ENCODE data around the gene BASP1.
A peak's percentile ranks its signal among the peaks of the same experiment; 100 is the strongest.

The BASP1 gene

DNA sequence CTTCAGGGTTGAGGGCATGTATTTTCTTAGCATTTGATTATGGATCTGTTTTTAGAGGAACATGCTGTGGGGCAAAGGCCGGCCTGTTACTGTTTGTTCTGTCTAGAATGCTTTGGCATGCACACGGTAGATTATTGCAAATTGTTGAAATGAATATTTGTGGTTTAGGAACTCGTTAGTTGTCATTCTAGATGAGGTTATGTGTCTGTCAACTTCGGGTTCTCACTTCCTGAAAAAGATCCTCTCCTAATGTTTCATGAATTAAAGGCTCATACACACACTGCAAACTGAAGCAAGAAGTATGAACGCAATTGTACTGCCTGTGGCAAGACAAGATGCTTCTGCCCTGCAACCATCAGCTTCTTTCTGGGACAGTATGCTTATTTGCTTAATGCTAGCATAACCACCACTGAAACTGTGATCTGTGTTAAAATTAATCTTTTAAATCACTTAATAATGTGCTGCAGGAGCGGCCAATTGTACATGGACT is 99.6 kb downstream of the BASP1 start (continued):
- TF ChIP-seq, protein P1, sequence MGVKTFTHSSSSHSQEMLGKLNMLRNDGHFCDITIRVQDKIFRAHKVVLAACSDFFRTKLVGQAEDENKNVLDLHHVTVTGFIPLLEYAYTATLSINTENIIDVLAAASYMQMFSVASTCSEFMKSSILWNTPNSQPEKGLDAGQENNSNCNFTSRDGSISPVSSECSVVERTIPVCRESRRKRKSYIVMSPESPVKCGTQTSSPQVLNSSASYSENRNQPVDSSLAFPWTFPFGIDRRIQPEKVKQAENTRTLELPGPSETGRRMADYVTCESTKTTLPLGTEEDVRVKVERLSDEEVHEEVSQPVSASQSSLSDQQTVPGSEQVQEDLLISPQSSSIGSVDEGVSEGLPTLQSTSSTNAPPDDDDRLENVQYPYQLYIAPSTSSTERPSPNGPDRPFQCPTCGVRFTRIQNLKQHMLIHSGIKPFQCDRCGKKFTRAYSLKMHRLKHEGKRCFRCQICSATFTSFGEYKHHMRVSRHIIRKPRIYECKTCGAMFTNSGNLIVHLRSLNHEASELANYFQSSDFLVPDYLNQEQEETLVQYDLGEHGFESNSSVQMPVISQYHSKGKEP (tag by site-specific recombination; IDR thresholded peaks at IDR 0.05): peak; percentile 94
- no peak for TF ChIP-seq ZNF658 (tag by site-specific recombination; IDR thresholded peaks at IDR 0.05)
- TF ChIP-seq ZNF398 (tag by site-specific recombination; IDR thresholded peaks at IDR 0.05): no peak
- TF ChIP-seq ZNF670 (tag by site-specific recombination; IDR thresholded peaks at IDR 0.05; ENCODE audit: low read depth): no peak
- TF ChIP-seq ZNF48 (tag by site-specific recombination; IDR thresholded peaks at IDR 0.05): no peak
- TF ChIP-seq, protein P2, sequence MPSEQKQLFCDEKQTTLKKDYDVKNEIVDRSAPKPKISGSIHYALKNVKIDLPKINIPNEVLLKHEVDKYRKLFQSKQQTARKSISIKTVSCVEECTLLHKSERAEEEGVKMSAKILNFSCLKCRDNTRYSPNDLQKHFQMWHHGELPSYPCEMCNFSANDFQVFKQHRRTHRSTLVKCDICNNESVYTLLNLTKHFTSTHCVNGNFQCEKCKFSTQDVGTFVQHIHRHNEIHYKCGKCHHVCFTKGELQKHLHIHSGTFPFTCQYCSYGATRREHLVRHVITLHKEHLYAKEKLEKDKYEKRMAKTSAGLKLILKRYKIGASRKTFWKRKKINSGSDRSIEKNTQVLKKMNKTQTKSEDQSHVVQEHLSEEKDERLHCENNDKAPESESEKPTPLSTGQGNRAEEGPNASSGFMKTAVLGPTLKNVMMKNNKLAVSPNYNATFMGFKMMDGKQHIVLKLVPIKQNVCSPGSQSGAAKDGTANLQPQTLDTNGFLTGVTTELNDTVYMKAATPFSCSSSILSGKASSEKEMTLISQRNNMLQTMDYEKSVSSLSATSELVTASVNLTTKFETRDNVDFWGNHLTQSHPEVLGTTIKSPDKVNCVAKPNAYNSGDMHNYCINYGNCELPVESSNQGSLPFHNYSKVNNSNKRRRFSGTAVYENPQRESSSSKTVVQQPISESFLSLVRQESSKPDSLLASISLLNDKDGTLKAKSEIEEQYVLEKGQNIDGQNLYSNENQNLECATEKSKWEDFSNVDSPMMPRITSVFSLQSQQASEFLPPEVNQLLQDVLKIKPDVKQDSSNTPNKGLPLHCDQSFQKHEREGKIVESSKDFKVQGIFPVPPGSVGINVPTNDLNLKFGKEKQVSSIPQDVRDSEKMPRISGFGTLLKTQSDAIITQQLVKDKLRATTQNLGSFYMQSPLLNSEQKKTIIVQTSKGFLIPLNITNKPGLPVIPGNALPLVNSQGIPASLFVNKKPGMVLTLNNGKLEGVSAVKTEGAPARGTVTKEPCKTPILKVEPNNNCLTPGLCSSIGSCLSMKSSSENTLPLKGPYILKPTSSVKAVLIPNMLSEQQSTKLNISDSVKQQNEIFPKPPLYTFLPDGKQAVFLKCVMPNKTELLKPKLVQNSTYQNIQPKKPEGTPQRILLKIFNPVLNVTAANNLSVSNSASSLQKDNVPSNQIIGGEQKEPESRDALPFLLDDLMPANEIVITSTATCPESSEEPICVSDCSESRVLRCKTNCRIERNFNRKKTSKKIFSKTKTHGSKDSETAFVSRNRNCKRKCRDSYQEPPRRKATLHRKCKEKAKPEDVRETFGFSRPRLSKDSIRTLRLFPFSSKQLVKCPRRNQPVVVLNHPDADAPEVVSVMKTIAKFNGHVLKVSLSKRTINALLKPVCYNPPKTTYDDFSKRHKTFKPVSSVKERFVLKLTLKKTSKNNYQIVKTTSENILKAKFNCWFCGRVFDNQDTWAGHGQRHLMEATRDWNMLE (tag by site-specific recombination; conservative IDR thresholded peaks at IDR 0.05; ENCODE audit: low read depth): no peak
- no peak for TF ChIP-seq ZNF707 (tag by site-specific recombination; IDR thresholded peaks at IDR 0.05)
- TF ChIP-seq, protein P3, sequence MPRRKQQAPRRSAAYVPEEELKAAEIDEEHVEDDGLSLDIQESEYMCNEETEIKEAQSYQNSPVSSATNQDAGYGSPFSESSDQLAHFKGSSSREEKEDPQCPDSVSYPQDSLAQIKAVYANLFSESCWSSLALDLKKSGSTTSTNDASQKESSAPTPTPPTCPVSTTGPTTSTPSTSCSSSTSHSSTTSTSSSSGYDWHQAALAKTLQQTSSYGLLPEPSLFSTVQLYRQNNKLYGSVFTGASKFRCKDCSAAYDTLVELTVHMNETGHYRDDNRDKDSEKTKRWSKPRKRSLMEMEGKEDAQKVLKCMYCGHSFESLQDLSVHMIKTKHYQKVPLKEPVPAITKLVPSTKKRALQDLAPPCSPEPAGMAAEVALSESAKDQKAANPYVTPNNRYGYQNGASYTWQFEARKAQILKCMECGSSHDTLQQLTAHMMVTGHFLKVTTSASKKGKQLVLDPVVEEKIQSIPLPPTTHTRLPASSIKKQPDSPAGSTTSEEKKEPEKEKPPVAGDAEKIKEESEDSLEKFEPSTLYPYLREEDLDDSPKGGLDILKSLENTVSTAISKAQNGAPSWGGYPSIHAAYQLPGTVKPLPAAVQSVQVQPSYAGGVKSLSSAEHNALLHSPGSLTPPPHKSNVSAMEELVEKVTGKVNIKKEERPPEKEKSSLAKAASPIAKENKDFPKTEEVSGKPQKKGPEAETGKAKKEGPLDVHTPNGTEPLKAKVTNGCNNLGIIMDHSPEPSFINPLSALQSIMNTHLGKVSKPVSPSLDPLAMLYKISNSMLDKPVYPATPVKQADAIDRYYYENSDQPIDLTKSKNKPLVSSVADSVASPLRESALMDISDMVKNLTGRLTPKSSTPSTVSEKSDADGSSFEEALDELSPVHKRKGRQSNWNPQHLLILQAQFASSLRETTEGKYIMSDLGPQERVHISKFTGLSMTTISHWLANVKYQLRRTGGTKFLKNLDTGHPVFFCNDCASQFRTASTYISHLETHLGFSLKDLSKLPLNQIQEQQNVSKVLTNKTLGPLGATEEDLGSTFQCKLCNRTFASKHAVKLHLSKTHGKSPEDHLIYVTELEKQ (tag by site-specific recombination; IDR thresholded peaks at IDR 0.05; ENCODE audit: borderline replicate concordance): no peak
- no peak for TF ChIP-seq ZNF791 (tag by site-specific recombination; IDR thresholded peaks at IDR 0.05)
- peak; percentile 74 for TF ChIP-seq ZNF366 (tag by site-specific recombination; conservative IDR thresholded peaks at IDR 0.05)
- 0 out of 2 replicates have a peak, but pooled peaks have one; percentile 29 for TF ChIP-seq KLF8 (tag by site-specific recombination; IDR thresholded peaks at IDR 0.05)
- TF ChIP-seq ZNF202 (tag by site-specific recombination; IDR thresholded peaks at IDR 0.05; ENCODE audit: borderline replicate concordance): no peak
- no peak for TF ChIP-seq ZNF324 (tag by site-specific recombination; IDR thresholded peaks at IDR 0.05)
- TF ChIP-seq ZNF239 (tag by site-specific recombination; IDR thresholded peaks at IDR 0.05): no peak
- TF ChIP-seq ZNF626 (tag by site-specific recombination; IDR thresholded peaks at IDR 0.05): no peak
- no peak for TF ChIP-seq CTCF (tag by site-specific recombination; IDR thresholded peaks at IDR 0.05)
- peak; percentile 50; the same call in 1 of the 2 replicates for TF ChIP-seq FEZF1 (tag by site-specific recombination; IDR thresholded peaks at IDR 0.05)
- TF ChIP-seq ZNF184 (tag by site-specific recombination; IDR thresholded peaks at IDR 0.05): 0 out of 2 replicates have a peak, but pooled peaks have one; percentile 11
- no peak for TF ChIP-seq PATZ1 (tag by site-specific recombination; IDR thresholded peaks at IDR 0.05)
- TF ChIP-seq ZNF585B (tag by site-specific recombination; IDR thresholded peaks at IDR 0.05): no peak
- TF ChIP-seq GLI2 (tag by site-specific recombination; IDR thresholded peaks at IDR 0.05; ENCODE audit: borderline replicate concordance, low read depth): no peak
- TF ChIP-seq, protein P4, sequence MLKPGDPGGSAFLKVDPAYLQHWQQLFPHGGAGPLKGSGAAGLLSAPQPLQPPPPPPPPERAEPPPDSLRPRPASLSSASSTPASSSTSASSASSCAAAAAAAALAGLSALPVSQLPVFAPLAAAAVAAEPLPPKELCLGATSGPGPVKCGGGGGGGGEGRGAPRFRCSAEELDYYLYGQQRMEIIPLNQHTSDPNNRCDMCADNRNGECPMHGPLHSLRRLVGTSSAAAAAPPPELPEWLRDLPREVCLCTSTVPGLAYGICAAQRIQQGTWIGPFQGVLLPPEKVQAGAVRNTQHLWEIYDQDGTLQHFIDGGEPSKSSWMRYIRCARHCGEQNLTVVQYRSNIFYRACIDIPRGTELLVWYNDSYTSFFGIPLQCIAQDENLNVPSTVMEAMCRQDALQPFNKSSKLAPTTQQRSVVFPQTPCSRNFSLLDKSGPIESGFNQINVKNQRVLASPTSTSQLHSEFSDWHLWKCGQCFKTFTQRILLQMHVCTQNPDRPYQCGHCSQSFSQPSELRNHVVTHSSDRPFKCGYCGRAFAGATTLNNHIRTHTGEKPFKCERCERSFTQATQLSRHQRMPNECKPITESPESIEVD (tag by site-specific recombination; IDR thresholded peaks at IDR 0.05): peak; percentile 16

Measured in HEK293 (cell line).